Adrenal gland (tissue), 12 donors: ENCODE measurements around the gene ACSL4. TPM values are rescaled to one million over a fixed set of nuclear protein-coding genes. Genes with fewer than 3 reads are reported as not detected.

ENCODE experiments used
- DNase-seq, 7 donors: peaks; one replicate each; pipeline ENCODE4 v3.0.0-alpha.2; 2019 to 2020
- H3K27ac ChIP-seq, 5 donors: fragments of 200-600 bp; sonication (generic) in 4 of 5; 1 replicate in 3 of 5; 2 replicates in 2 of 5; pipeline versions ENCODE4 v1.5.1 to v1.8.0; 2016 to 2020; ENCODE audit warnings: mild to moderate bottlenecking in 1 of 5
- H3K27me3 ChIP-seq: fragments of 200-600 bp; 2 replicates; pipeline ENCODE4 v1.8.0; 2021
- H3K36me3 ChIP-seq, 2 donors: fragments of 200-600 bp; replicated peaks in 1 of 2; 1 replicate in 1 of 2; 2 replicates in 1 of 2; pipeline versions ENCODE4 v1.5.1 to v1.8.0; 2018 to 2022
- H3K4me1 ChIP-seq, 2 donors: fragments of 200-600 bp; replicated peaks in 1 of 2; 1 replicate in 1 of 2; 2 replicates in 1 of 2; pipeline versions ENCODE4 v1.5.1 to v1.8.0; 2018 to 2021
- H3K4me3 ChIP-seq, 4 donors: fragments of 200-600 bp; sonication (generic) in 3 of 4; one replicate each; pipeline ENCODE4 v1.5.1; 2016 to 2018
- H3K9me3 ChIP-seq, 3 donors: fragments of 200-600 bp; sonication (generic) in 1 of 3; replicated peaks in 1 of 3; 1 replicate in 2 of 3; 2 replicates in 1 of 3; pipeline versions ENCODE4 v1.5.1 to v1.8.0; 2016 to 2021
- POLR2A ChIP-seq, 2 donors: fragments of 450-650 bp; IDR thresholded peaks; one replicate each; pipeline ENCODE4 v1.6.1; 2017; ENCODE audit warnings: antibody characterized with exemption in 2 of 2, mild to moderate bottlenecking in 2 of 2, moderate library complexity in 1 of 2
- WGBS, 4 donors: extraction: QIAGEN DNeasy Blood & Tissue Kit in 2 of 4; methylation state at CpG; one replicate each; pipeline versions ENCODE4 v1.1.5 to v1.1.7; 2013 to 2017; 5-methylcytosine and 5-hydroxymethylcytosine counted together
- intact Hi-C, 2 donors: fragments of 100-400 bp; cut with DNase I; formaldehyde crosslinking; loops; one replicate each; pipeline versions ENCODE4 v1.14.1 to v1.15.0; 2022 to 2023
- polyA plus RNA-seq, 3 donors: library from polyadenylated mRNA; stranded (reverse); fragments of 200-250 nt in 2 of 3; fragments of 350-450 nt in 1 of 3; fragmentation: Illumina TruSeq in 1 of 3; extraction: RNeasy Lipid Tissue Mini Kit (QIAGEN cat#74804) in 1 of 3; gene quantifications; one replicate each; pipeline ENCODE4 v1.2.3, GENCODE V29; 2013 to 2014
- total RNA-seq, 9 donors: library from RNA; depleted of rRNA in 4 of 9; stranded (reverse); fragments of >200 nt in 4 of 9; fragments of 120-200 nt in 1 of 9; fragmentation: NEBNext Ultra II Directional in 1 of 9; extraction: Animal tissue kit (Norgen Biotek cat#: 25700) in 1 of 9; gene quantifications; one replicate each; pipeline versions ENCODE4 v1.1.0 to v1.2.4, GENCODE V29; 2013 to 2023
- TF ChIP-seq, protein P1 (sequence below), 6 experiments: fragments of 450-650 bp in 4 of 6; fragments of 200-600 bp in 2 of 6; sonication (generic) in 1 of 6; IDR thresholded peaks; 1 replicate in 5 of 6; 2 replicates in 1 of 6; pipeline versions ENCODE4 v1.5.1 to v1.8.0; 2016 to 2021; ENCODE audit warnings: antibody characterized with exemption in 6 of 6, mild to moderate bottlenecking in 2 of 6, moderate library complexity in 1 of 6
- donor health status: healthy with polysubstance abuse.
- donor health status: Bipolar disorder and iron deficiency.
- donor health status: DM: yes; HTN: yes; CAD: no.
- donor health status: DM: no; HTN: no; CAD: no.
- donor health status: DM: no; HTN: no; CAD: no.
- donor health status: DM: yes; HTN: yes; CAD: no.

Gene ACSL4
- total and polyA plus RNA-seq, 12 donors: 16.9 to 192 (median 114) TPM

DNA sequence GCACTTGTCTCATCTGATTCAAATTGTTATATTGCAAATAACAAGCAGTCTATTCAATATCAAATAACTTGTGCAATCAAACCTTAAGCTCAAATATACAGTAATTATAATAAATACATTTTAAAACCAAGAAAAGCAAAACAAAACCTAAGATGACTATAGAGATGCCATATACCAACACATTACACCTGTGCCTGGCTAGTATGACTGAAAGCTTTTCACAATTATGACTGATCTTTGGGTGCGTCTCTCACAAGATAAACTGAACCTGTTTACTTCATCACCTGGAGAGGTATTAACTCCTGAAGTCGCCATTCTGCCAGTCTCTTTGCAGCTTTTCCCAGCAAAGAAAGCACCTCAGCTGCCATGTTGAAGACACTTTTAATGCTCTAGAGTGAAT, 41.3 kb downstream of the ACSL4 start:
- H3K9me3 ChIP-seq: no peaks in the 10 kb centered on the region
- peaks cover 0 to 13% of the 10 kb centered on the region in 2 donors for H3K4me1 ChIP-seq
- no peak overlapping the region for H3K4me3 ChIP-seq
- no peak overlapping the region for H3K27ac ChIP-seq
- WGBS, 4 donors: 61 to 85% (median 67%) methylated on average over 2 of the region's 2 CpGs
- no peaks in the 10 kb centered on the region for H3K27me3 ChIP-seq
- TF ChIP-seq POLR2A (IDR thresholded peaks at IDR 0.05): no peak
- TF ChIP-seq, protein P1, sequence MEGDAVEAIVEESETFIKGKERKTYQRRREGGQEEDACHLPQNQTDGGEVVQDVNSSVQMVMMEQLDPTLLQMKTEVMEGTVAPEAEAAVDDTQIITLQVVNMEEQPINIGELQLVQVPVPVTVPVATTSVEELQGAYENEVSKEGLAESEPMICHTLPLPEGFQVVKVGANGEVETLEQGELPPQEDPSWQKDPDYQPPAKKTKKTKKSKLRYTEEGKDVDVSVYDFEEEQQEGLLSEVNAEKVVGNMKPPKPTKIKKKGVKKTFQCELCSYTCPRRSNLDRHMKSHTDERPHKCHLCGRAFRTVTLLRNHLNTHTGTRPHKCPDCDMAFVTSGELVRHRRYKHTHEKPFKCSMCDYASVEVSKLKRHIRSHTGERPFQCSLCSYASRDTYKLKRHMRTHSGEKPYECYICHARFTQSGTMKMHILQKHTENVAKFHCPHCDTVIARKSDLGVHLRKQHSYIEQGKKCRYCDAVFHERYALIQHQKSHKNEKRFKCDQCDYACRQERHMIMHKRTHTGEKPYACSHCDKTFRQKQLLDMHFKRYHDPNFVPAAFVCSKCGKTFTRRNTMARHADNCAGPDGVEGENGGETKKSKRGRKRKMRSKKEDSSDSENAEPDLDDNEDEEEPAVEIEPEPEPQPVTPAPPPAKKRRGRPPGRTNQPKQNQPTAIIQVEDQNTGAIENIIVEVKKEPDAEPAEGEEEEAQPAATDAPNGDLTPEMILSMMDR (IDR thresholded peaks at IDR 0.05): no peak
- intact Hi-C loops: no loop called here
- no peak for DNase-seq
- no peaks in the 10 kb centered on the region for H3K36me3 ChIP-seq

DNA sequence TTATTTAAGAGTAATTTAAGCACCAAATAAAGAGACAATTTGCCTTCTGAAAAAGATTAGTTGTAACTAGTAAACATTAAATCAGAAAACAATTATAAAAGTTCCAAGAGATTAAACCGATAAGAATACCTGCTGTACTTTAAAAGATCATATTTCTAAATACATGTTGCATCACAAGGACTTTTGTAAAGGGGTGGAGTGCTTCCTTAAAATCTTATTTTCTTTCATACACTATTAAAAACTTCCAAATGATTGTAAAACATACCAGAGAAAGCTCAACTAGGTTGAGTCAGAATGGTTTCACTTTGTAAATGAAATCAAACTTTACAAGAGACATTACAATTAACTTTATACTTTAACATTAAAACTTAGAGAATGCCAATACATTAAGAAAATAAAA, 41.8 kb downstream of the ACSL4 start:
- intact Hi-C loops: no loop called here
- H3K36me3 ChIP-seq: no peaks in the 10 kb centered on the region
- 20 to 58% (median 42%) methylated on average over 1 of the region's 1 CpG for WGBS, 4 donors
- no peak for DNase-seq
- H3K4me3 ChIP-seq: no peak overlapping the region
- H3K27me3 ChIP-seq: no peaks in the 10 kb centered on the region
- H3K4me1 ChIP-seq: peaks cover 0 to 13% of the 10 kb centered on the region in 2 donors
- TF ChIP-seq, protein P1 (IDR thresholded peaks at IDR 0.05): no peak
- TF ChIP-seq POLR2A (IDR thresholded peaks at IDR 0.05): no peak
- peak overlapping the region in 1 of 5 donors; percentile 19 for H3K27ac ChIP-seq
- no peaks in the 10 kb centered on the region for H3K9me3 ChIP-seq

DNA sequence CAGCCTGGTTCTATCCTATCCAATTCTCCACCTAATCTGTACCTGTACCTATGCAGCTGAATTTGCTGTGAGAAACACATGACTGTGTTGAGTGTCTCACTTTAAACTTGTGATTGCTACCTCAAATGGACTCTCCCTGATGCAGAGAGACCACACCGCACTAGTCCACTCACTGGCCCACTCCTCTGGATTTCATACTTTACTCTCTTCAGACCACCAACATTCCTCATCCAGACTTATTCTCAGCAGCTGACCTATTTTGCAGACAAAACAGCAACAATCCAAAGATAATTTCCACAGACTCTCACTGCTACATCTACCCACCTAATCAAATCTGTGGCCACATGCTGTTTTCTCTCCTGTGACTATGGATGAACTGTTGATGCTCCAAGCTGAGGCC, 45.2 kb downstream of the ACSL4 start:
- Histone ChIP-seq H3K27ac (no peak overlapping the region), H3K36me3 (no peaks in the 10 kb centered on the region), H3K4me1 (peaks cover 0 to 13% of the 10 kb centered on the region in 2 donors), H3K9me3 (no peaks in the 10 kb centered on the region), H3K4me3 (no peak overlapping the region), H3K27me3 (no peaks in the 10 kb centered on the region)
- WGBS, 4 donors: 90 to 100% (median 98%) methylated on average over 1 of the region's 1 CpG
- DNase-seq: no peak
- intact Hi-C loops: no loop called here
- TF ChIP-seq, protein P1 (IDR thresholded peaks at IDR 0.05): no peak
- no peak for TF ChIP-seq POLR2A (IDR thresholded peaks at IDR 0.05)

DNA sequence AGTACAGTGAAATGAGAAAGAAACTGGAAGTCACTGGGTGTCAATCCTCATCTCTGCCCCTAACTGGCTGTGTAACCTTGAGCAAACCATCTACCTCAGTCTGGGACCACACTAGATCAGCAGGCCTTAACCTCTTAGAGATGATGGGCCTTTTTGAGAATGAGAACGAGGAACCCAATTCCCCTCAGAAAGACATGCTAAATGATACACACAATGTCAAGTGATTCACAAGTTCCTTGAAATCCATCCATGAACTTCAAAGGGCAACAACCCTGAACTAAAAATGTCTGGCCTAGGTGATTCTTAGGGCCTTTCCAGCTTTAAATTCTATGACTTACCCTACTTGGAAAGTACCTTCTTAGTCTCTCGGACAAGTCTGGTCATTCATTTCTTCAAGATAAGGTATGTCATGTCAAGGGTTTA, 47.4 kb downstream of the ACSL4 start:
- H3K4me3 ChIP-seq: no peak overlapping the region
- WGBS, 4 donors: 53 to 65% (median 59%) methylated on average over 2 of the region's 2 CpGs
- H3K36me3 ChIP-seq: no peaks in the 10 kb centered on the region
- H3K27me3 ChIP-seq: peaks cover 6% of the 10 kb centered on the region
- H3K27ac ChIP-seq: no peak overlapping the region
- intact Hi-C loops: no loop called here
- no peak for DNase-seq
- peaks cover 0 to under 1% of the 10 kb centered on the region in 2 donors for H3K4me1 ChIP-seq
- no peaks in the 10 kb centered on the region for H3K9me3 ChIP-seq
- TF ChIP-seq, protein P1 (IDR thresholded peaks at IDR 0.05): no peak
- TF ChIP-seq POLR2A (IDR thresholded peaks at IDR 0.05): no peak
